Muscle layer of colon (tissue), 2 donors: ENCODE data around the gene VIL1.

Experiments
- H3K27ac ChIP-seq: one replicate; pipeline ENCODE4 v1.7.0; 2013; ENCODE audit warnings: low read depth, mild to moderate bottlenecking, low read length, moderate library complexity
- H3K27me3 ChIP-seq, 2 donors: one replicate each; pipeline ENCODE4 v1.7.0; 2013; ENCODE audit warnings: low read length in 2 of 2, mild to moderate bottlenecking in 2 of 2; ENCODE audit not compliant: insufficient read depth in 2 of 2, control insufficient read depth in 1 of 2
- H3K36me3 ChIP-seq: one replicate; pipeline ENCODE4 v1.7.0; 2013; ENCODE audit warnings: mild to moderate bottlenecking, low read length; ENCODE audit not compliant: insufficient read depth
- H3K4me1 ChIP-seq: one replicate; pipeline ENCODE4 v1.7.0; 2013; ENCODE audit warnings: mild to moderate bottlenecking, low read length; ENCODE audit not compliant: insufficient read depth
- H3K4me3 ChIP-seq, 2 donors: one replicate each; pipeline ENCODE4 v1.7.0; 2013; ENCODE audit warnings: low read length in 2 of 2, low read depth in 1 of 2, mild to moderate bottlenecking in 1 of 2, moderate library complexity in 1 of 2
- H3K9ac ChIP-seq: one replicate; pipeline ENCODE4 v1.7.0; 2013; ENCODE audit warnings: low read length
- H3K9me3 ChIP-seq: one replicate; pipeline ENCODE4 v1.7.0; 2013; ENCODE audit warnings: mild to moderate bottlenecking, low read length
- donor health status: abdominal sarcoma.
- donor health status: Adenocarcinoma of cecum.

Gene VIL1

DNA sequence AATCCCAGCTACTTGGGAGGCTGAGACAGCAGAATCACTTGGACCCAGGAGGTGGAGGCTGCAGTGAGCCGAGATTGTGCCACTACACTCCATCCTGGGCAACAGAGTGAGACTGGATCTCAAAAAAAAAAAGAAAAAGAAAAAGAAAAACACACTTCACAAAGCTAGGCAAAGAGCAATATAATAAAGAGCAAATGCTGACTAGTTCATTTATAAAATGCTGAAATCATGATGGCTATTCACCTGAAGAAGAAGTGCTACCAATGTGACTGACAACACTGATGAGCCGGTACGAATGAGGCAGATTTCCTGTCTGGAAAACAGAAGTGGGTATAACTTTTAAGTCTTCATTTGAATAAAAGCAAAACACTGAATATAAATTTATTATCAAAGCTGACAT is 37.9 kb downstream of the VIL1 start:
- H3K4me3 ChIP-seq: no peak overlapping the region
- no peaks in the 10 kb centered on the region for H3K9me3 ChIP-seq
- H3K27me3 ChIP-seq: no peaks in the 10 kb centered on the region
- no peaks in the 10 kb centered on the region for H3K4me1 ChIP-seq
- no peak overlapping the region for H3K27ac ChIP-seq
- H3K9ac ChIP-seq: no peak overlapping the region
- H3K36me3 ChIP-seq: peaks cover 27% of the 10 kb centered on the region

DNA sequence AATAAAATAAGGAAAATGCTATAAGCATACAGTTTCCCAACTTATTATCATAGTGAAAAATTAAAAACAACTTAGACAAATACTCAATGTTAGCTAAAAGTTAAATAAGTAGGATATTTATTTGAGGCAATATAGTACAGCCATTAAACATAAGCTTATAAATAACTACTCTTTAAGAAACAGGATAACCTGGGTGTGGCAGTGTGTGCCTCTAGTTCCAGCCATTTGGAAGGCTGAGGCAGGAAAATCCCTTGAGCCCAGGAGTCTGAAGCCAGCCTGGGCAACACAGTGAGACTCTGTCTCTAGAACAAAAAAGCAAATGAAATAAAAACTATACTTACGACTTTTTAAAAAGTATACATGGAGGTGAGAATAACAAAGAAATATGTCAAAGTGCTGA is 39.7 kb downstream of the VIL1 start:
- Histone ChIP-seq H3K27ac (no peak overlapping the region), H3K36me3 (peaks cover 17% of the 10 kb centered on the region), H3K27me3 (no peaks in the 10 kb centered on the region), H3K9me3 (no peaks in the 10 kb centered on the region), H3K9ac (no peak overlapping the region), H3K4me1 (no peaks in the 10 kb centered on the region), H3K4me3 (no peak overlapping the region)

GRCh38 chr2:218465987-218466633 is 47.2 kb downstream of the VIL1 start:
- Histone ChIP-seq H3K27me3 (no peaks in the 10 kb centered on the region), H3K27ac (no peak overlapping the region), H3K9me3 (no peaks in the 10 kb centered on the region), H3K4me3 (no peak overlapping the region), H3K4me1 (no peaks in the 10 kb centered on the region), H3K36me3 (peaks cover 6% of the 10 kb centered on the region), H3K9ac (no peak overlapping the region)

DNA sequence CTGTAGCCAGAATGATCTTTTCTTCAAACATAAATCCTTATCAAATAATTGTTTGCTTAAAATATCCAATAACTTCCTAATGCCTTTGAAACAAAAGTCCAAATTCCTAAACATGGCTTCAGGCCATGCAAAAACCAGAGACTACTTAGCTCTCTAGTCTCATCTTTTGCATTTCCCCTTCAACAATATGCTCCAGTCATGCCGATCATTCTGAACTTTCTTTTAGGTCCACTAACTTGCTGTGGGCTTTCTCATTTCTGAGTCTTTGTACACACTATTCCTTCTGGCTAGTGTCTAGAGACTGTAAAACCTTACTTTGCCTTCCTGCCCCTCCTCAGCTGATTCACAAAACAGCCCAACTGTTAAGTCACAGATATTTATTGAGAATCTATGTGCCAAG is 51.5 kb downstream of the VIL1 start:
- peaks cover 27% of the 10 kb centered on the region for H3K36me3 ChIP-seq

DNA sequence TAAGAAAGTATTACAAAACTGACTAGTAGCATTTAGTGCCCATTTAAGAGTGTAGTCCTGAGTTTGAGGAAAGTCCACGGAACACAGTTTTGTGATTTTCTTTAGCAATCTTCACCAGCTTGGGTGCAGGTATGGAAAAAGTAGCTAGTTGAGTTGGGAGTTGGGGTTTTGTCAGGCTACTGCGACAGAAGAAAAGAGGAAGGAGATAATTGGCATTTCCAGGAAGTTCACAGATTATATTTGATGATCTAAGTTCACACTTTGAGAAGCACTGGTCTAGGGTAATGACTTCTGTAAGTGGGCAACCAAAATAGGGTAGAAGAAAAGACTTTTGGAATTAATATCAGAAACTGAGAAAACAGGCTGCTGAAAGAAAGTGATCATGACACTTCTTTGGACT is 52.1 kb downstream of the VIL1 start:
- no peak overlapping the region for H3K27ac ChIP-seq

More for the DNA sequence above, 51.5 kb downstream of the VIL1 start:
- H3K9ac ChIP-seq: no peak overlapping the region
- no peaks in the 10 kb centered on the region for H3K9me3 ChIP-seq
- no peaks in the 10 kb centered on the region for H3K27me3 ChIP-seq
- H3K4me3 ChIP-seq: no peak overlapping the region
- no peak overlapping the region for H3K27ac ChIP-seq
- H3K4me1 ChIP-seq: no peaks in the 10 kb centered on the region

DNA sequence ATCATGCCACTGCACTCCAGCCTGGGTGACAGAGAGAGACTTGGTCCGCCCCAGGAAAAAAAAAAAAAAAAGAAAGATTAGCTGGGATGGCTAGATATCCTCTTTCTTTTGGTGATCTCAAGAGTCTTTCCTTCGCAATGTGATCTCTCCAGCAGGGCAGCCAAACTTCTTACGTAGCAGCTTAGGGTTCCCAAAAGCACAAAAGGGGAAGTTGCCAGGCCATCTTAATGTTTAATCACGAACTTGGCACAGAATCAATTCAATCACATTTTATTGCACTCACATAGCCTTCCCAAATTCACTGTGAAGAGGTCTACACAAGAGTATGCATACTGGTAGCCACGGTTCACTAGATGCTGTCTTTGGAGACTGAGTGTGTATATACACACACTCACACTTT is 53.1 kb downstream of the VIL1 start:
- H3K27me3 ChIP-seq: no peaks in the 10 kb centered on the region
- H3K36me3 ChIP-seq: peaks cover 27% of the 10 kb centered on the region
- no peaks in the 10 kb centered on the region for H3K4me1 ChIP-seq
- no peaks in the 10 kb centered on the region for H3K9me3 ChIP-seq
- H3K9ac ChIP-seq: no peak overlapping the region
- H3K27ac ChIP-seq: no peak overlapping the region
- H3K4me3 ChIP-seq: no peak overlapping the region

More for the DNA sequence above, 52.1 kb downstream of the VIL1 start:
- Histone ChIP-seq H3K4me3 (no peak overlapping the region), H3K4me1 (no peaks in the 10 kb centered on the region), H3K27me3 (no peaks in the 10 kb centered on the region), H3K36me3 (peaks cover 27% of the 10 kb centered on the region), H3K9ac (no peak overlapping the region), H3K9me3 (no peaks in the 10 kb centered on the region)

GRCh38 chr2:218472988-218473387 is 54.1 kb downstream of the VIL1 start:
- Histone ChIP-seq H3K27ac (no peak overlapping the region), H3K36me3 (peaks cover 27% of the 10 kb centered on the region), H3K4me1 (no peaks in the 10 kb centered on the region), H3K9ac (no peak overlapping the region), H3K9me3 (no peaks in the 10 kb centered on the region), H3K4me3 (no peak overlapping the region), H3K27me3 (no peaks in the 10 kb centered on the region)

- Histone ChIP-seq H3K9me3 (no peaks in the 10 kb centered on the region), H3K4me1 (no peaks in the 10 kb centered on the region), H3K9ac (no peak overlapping the region), H3K27ac (no peak overlapping the region), H3K27me3 (no peaks in the 10 kb centered on the region), H3K36me3 (peaks cover 27% of the 10 kb centered on the region), H3K4me3 (no peak overlapping the region)
Measured at GRCh38 chr2:218474527-218474926, 55.6 kb downstream of the VIL1 start.

GRCh38 chr2:218476676-218477075 is 57.8 kb downstream of the VIL1 start:
- H3K4me1 ChIP-seq: no peaks in the 10 kb centered on the region
- H3K27ac ChIP-seq: peak overlapping the region; percentile 7
- H3K9ac ChIP-seq: no peak overlapping the region
- H3K9me3 ChIP-seq: no peaks in the 10 kb centered on the region
- no peaks in the 10 kb centered on the region for H3K27me3 ChIP-seq
- peaks cover 21% of the 10 kb centered on the region for H3K36me3 ChIP-seq
- no peak overlapping the region for H3K4me3 ChIP-seq

- H3K4me1 ChIP-seq: no peaks in the 10 kb centered on the region
- H3K27me3 ChIP-seq: no peaks in the 10 kb centered on the region
- no peak overlapping the region for H3K27ac ChIP-seq
- H3K36me3 ChIP-seq: peaks cover 25% of the 10 kb centered on the region
- no peak overlapping the region for H3K9ac ChIP-seq
- no peak overlapping the region for H3K4me3 ChIP-seq
- H3K9me3 ChIP-seq: no peaks in the 10 kb centered on the region
Measured at GRCh38 chr2:218477247-218477646, 58.3 kb downstream of the VIL1 start.

GRCh38 chr2:218478544-218478943 is 59.6 kb downstream of the VIL1 start:
- Histone ChIP-seq H3K4me1 (no peaks in the 10 kb centered on the region), H3K36me3 (peaks cover 17% of the 10 kb centered on the region), H3K9me3 (no peaks in the 10 kb centered on the region), H3K27ac (no peak overlapping the region), H3K9ac (no peak overlapping the region), H3K4me3 (no peak overlapping the region), H3K27me3 (no peaks in the 10 kb centered on the region)

GRCh38 chr2:218479595-218479994 is 60.7 kb downstream of the VIL1 start:
- no peaks in the 10 kb centered on the region for H3K27me3 ChIP-seq
- H3K4me1 ChIP-seq: no peaks in the 10 kb centered on the region
- peaks cover 6% of the 10 kb centered on the region for H3K36me3 ChIP-seq
- H3K9me3 ChIP-seq: no peaks in the 10 kb centered on the region
- no peak overlapping the region for H3K4me3 ChIP-seq
- H3K27ac ChIP-seq: no peak overlapping the region
- H3K9ac ChIP-seq: no peak overlapping the region
